Endodermal cell (in vitro differentiated cells): ENCODE results near the gene DAP. TPM values are rescaled to one million over a fixed set of nuclear protein-coding genes. Genes with fewer than 3 reads are reported as not detected.

ENCODE experiments used
- DNase-seq: peaks from one replicate; pipeline ENCODE4 v3.0.0-alpha.2; 2017
- H3K27ac ChIP-seq: 2 replicates; pipeline ENCODE4 v1.5.1; 2013; ENCODE audit warnings: mild to moderate bottlenecking, low read depth, low read length, moderate library complexity
- H3K27me3 ChIP-seq: 2 replicates; pipeline ENCODE4 v1.6.1; 2013; ENCODE audit warnings: mild to moderate bottlenecking, low read length, moderate library complexity; ENCODE audit not compliant: insufficient read depth, control insufficient read depth, poor library complexity, severe bottlenecking
- H3K36me3 ChIP-seq: 2 replicates; pipeline ENCODE4 v1.7.0; 2013; ENCODE audit warnings: mild to moderate bottlenecking, low read length, moderate library complexity; ENCODE audit not compliant: control insufficient read depth, insufficient read depth
- H3K4me1 ChIP-seq: one replicate; pipeline ENCODE4 v1.7.0; 2013; ENCODE audit warnings: low read length; ENCODE audit not compliant: control insufficient read depth, insufficient read depth
- H3K4me3 ChIP-seq: 2 replicates; pipeline ENCODE4 v1.5.1; 2013; ENCODE audit warnings: mild to moderate bottlenecking, low read length, moderate library complexity
- H3K9ac ChIP-seq: 2 replicates; pipeline ENCODE4 v1.6.1; 2013; ENCODE audit warnings: mild to moderate bottlenecking, low read length, moderate library complexity; ENCODE audit not compliant: poor library complexity, severe bottlenecking; ENCODE audit errors: extremely low read depth
- H3K9me3 ChIP-seq: 2 replicates; pipeline ENCODE4 v1.6.1; 2013; ENCODE audit warnings: mild to moderate bottlenecking, low read length, moderate library complexity; ENCODE audit not compliant: control insufficient read depth
- H3K27ac Mint-ChIP-seq: 2 replicates; pipeline ENCODE4 v1.8.0; 2020; ENCODE audit warnings: mixed read lengths
- H3K27me3 Mint-ChIP-seq: 2 replicates; pipeline ENCODE4 v1.8.0; 2021; ENCODE audit warnings: mild to moderate bottlenecking, mixed read lengths; ENCODE audit not compliant: insufficient read depth
- H3K36me3 Mint-ChIP-seq: 2 replicates; pipeline ENCODE4 v1.8.0; 2020; ENCODE audit warnings: low read depth, mixed read lengths
- H3K4me1 Mint-ChIP-seq: 2 replicates; pipeline ENCODE4 v1.8.0; 2020; ENCODE audit warnings: mixed read lengths
- H3K4me3 Mint-ChIP-seq: 2 replicates; pipeline ENCODE4 v1.8.0; 2020; ENCODE audit warnings: mild to moderate bottlenecking, moderate library complexity, mixed read lengths
- H3K9me3 Mint-ChIP-seq: 2 replicates; pipeline ENCODE4 v1.8.0; 2020; ENCODE audit warnings: mild to moderate bottlenecking, mixed read lengths
- WGBS, 2 experiments: methylation state at CpG; one replicate each; pipeline versions ENCODE4 v1.1.5 to v1.1.7; 2013; ENCODE audit warnings: missing lambda C conversion rate in 2 of 2, mixed read lengths in 1 of 2; ENCODE audit not compliant: insufficient coverage in 1 of 2, insufficient read length in 1 of 2; 5-methylcytosine and 5-hydroxymethylcytosine counted together
- total RNA-seq, 2 donors: library from RNA; stranded (reverse); fragmentation: NEBNext Ultra II Directional in 1 of 2; extraction: Animal tissue kit (Norgen Biotek cat#: 25700) in 1 of 2; gene quantifications; 2 replicates in 1 of 2; 3 replicates in 1 of 2; pipeline ENCODE4 v1.2.1, GENCODE V29; 2021
- TF ChIP-seq, protein P1 (sequence below): fragments of 200-600 bp; sonication (generic); conservative IDR thresholded peaks from 2 replicates; pipeline ENCODE4 v1.5.0; 2021; ENCODE audit warnings: antibody characterized with exemption, mild to moderate bottlenecking

Gene DAP
- total RNA-seq, 2 donors from 2014 or later = 77.7 to 106 TPM

DNA sequence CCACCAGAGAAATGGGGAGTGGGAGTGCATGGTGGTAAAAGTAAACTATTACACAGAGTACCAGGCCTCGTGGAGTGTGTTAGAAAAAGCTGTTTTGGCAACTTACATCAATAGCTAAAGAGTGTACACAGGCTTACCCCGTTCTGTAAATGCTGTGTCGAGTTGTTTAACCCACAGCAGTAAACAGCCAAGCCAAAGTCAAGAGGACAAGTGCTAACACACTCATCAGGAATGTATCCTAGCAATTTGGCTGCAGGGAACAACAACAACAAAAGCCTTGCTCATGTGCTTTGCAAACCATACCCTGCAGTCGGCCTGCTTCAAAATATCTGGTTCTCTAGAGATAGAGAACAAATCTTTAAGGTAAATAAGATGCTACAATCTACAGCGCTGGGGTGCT, 15.9 kb downstream of the DAP start:
- Mint-ChIP-seq H3K36me3 (peaks cover 79% of the 10 kb centered on the region), H3K4me1 (peaks cover 9% of the 10 kb centered on the region), H3K27me3 (no peaks in the 10 kb centered on the region), H3K4me3 (no peak overlapping the region), H3K9me3 (peaks cover 18% of the 10 kb centered on the region), H3K27ac (no peak overlapping the region)
- TF ChIP-seq, protein P1, sequence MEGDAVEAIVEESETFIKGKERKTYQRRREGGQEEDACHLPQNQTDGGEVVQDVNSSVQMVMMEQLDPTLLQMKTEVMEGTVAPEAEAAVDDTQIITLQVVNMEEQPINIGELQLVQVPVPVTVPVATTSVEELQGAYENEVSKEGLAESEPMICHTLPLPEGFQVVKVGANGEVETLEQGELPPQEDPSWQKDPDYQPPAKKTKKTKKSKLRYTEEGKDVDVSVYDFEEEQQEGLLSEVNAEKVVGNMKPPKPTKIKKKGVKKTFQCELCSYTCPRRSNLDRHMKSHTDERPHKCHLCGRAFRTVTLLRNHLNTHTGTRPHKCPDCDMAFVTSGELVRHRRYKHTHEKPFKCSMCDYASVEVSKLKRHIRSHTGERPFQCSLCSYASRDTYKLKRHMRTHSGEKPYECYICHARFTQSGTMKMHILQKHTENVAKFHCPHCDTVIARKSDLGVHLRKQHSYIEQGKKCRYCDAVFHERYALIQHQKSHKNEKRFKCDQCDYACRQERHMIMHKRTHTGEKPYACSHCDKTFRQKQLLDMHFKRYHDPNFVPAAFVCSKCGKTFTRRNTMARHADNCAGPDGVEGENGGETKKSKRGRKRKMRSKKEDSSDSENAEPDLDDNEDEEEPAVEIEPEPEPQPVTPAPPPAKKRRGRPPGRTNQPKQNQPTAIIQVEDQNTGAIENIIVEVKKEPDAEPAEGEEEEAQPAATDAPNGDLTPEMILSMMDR = no peak
- H3K9me3 ChIP-seq = peaks cover 29% of the 10 kb centered on the region
- peaks cover 71% of the 10 kb centered on the region for H3K36me3 ChIP-seq
- no peak overlapping the region for H3K27ac ChIP-seq
- H3K9ac ChIP-seq = no peak overlapping the region
- DNase-seq = no peak
- WGBS, 2 experiments = 90 to 91% methylated on average over 5 of the region's 5 CpGs
- peaks cover 3% of the 10 kb centered on the region for H3K4me1 ChIP-seq
- no peaks in the 10 kb centered on the region for H3K27me3 ChIP-seq
- H3K4me3 ChIP-seq = no peak overlapping the region

DNA sequence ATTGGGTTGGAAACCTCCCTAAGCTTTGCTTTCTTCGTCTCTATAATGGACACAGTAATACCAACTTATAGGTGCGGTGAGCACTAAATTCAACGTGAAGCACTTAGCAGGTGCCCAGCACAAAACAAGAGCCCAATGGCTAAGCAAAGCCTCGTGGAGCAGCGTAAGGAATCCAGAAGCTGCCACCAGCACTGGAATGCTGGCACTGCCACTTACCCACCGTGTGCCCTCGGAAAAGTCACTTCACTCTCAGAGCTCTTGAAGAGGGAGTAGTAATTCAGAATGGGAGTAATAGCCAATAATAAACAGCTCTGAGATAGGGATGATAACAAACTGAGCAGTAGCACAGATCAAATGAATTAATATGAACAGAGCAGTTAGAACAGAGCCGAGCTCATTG, 16.4 kb downstream of the DAP start:
- peaks cover 80% of the 10 kb centered on the region for H3K36me3 Mint-ChIP-seq

GRCh38 chr5:10743951-10744350, 17.1 kb downstream of the DAP start:
- H3K36me3 ChIP-seq = peaks cover 82% of the 10 kb centered on the region
- TF ChIP-seq, protein P1 = no peak
- Mint-ChIP-seq H3K4me3 (no peak overlapping the region), H3K9me3 (peaks cover 22% of the 10 kb centered on the region), H3K4me1 (peaks cover 9% of the 10 kb centered on the region), H3K27ac (no peak overlapping the region), H3K36me3 (peaks cover 84% of the 10 kb centered on the region), H3K27me3 (no peaks in the 10 kb centered on the region)
- peaks cover 29% of the 10 kb centered on the region for H3K9me3 ChIP-seq
- no peak overlapping the region for H3K4me3 ChIP-seq
- no peak overlapping the region for H3K27ac ChIP-seq
- DNase-seq = no peak
- H3K27me3 ChIP-seq = no peaks in the 10 kb centered on the region
- H3K9ac ChIP-seq = no peak overlapping the region
- peaks cover 3% of the 10 kb centered on the region for H3K4me1 ChIP-seq

More for the DNA sequence above, 16.4 kb downstream of the DAP start:
- Histone ChIP-seq H3K27ac (no peak overlapping the region), H3K4me3 (no peak overlapping the region), H3K9me3 (peaks cover 29% of the 10 kb centered on the region), H3K4me1 (peaks cover 3% of the 10 kb centered on the region), H3K27me3 (no peaks in the 10 kb centered on the region), H3K9ac (no peak overlapping the region), H3K36me3 (peaks cover 76% of the 10 kb centered on the region)
- H3K27me3 Mint-ChIP-seq = no peaks in the 10 kb centered on the region
- H3K4me3 Mint-ChIP-seq = no peak overlapping the region
- no peak for DNase-seq
- peaks cover 22% of the 10 kb centered on the region for H3K9me3 Mint-ChIP-seq
- peaks cover 9% of the 10 kb centered on the region for H3K4me1 Mint-ChIP-seq
- no peak overlapping the region for H3K27ac Mint-ChIP-seq
- TF ChIP-seq, protein P1 = no peak
- 95 to 96% methylated on average over 5 to 8 of the region's 8 CpGs for WGBS, 2 experiments
